ENCODE data around the gene CHID1.

The CHID1 gene

GRCh38 chr11:953512-953911, 42.9 kb upstream of the CHID1 start:
- Histone ChIP-seq H3K9ac (ENCODE audit: low read length) (no peak overlapping the region), H2BK15ac (ENCODE audit: low read depth, poor library complexity, severe bottlenecking) (no peak overlapping the region)

GRCh38 chr11:952406-953385, 42.1 kb upstream of the CHID1 start:
- Histone ChIP-seq H2BK120ac (ENCODE audit: low read depth, low read length) (no peak overlapping the region), H3K79me1 (replicated peaks; ENCODE audit: low read length, poor library complexity, severe bottlenecking) (peaks cover 11% of the 10 kb centered on the region), H3K14ac (ENCODE audit: low read length in 2 of 2) (no peak overlapping the region), H3K4me2 (ENCODE audit: low read length, poor library complexity, severe bottlenecking) (peak overlapping the region; percentile 65), H3K9me3 (ENCODE audit: control insufficient read depth, low read length) (peaks cover 6% of the 10 kb centered on the region), H4K8ac (ENCODE audit: low read length) (no peak overlapping the region), H3K36me3 (ENCODE audit: control insufficient read depth in 1 of 2, insufficient read depth in 2 of 2, low read depth in 1 of 2, low read length in 2 of 2) (peaks cover 12 to 13% of the 10 kb centered on the region in 2 experiments), H3K4ac (ENCODE audit: low read depth in 1 of 2, low read length in 2 of 2) (no peak overlapping the region), H3K4me3 (ENCODE audit: insufficient read depth in 1 of 2, low read depth in 1 of 2, low read length in 2 of 2) (no peak overlapping the region), H2BK5ac (ENCODE audit: low read depth, low read length, poor library complexity, severe bottlenecking) (peak overlapping the region; percentile 60), H3K27ac (ENCODE audit: low read length, poor library complexity, severe bottlenecking) (peak overlapping the region; percentile 97), H2BK15ac (ENCODE audit: low read depth, poor library complexity, severe bottlenecking) (no peak overlapping the region), H3K18ac (ENCODE audit: low read depth in 1 of 2, low read length in 2 of 2) (no peak overlapping the region), H2BK12ac (ENCODE audit: low read length in 2 of 2) (no peak overlapping the region), H2AK5ac (ENCODE audit: low read length, severe bottlenecking) (peak overlapping the region; percentile 14), H3K9ac (ENCODE audit: low read length) (no peak overlapping the region), H3K23ac (ENCODE audit: low read length in 2 of 2) (peak overlapping the region in 1 of 2 experiments; percentile 11), H2AFZ (ENCODE audit: low read depth, low read length) (no peak overlapping the region), H3K4me1 (ENCODE audit: control insufficient read depth, insufficient read depth, low read depth, low read length) (peaks cover 26% of the 10 kb centered on the region), H4K91ac (ENCODE audit: low read length) (no peak overlapping the region), H3K27me3 (ENCODE audit: control insufficient read depth in 1 of 2, insufficient read depth in 1 of 2, low read length in 2 of 2) (no peaks in the 10 kb centered on the region)
- DNase-seq: peak; percentile 52
- whole genome bisulfite sequencing: 80% methylated on average over 18 of the region's 18 CpGs

More at GRCh38 chr11:953512-953911, 42.9 kb upstream of the CHID1 start:
- Histone ChIP-seq H3K18ac (ENCODE audit: low read depth in 1 of 2, low read length in 2 of 2) (no peak overlapping the region), H2AFZ (ENCODE audit: low read depth, low read length) (no peak overlapping the region), H3K4me2 (ENCODE audit: low read length, poor library complexity, severe bottlenecking) (no peak overlapping the region), H3K4me3 (ENCODE audit: insufficient read depth in 1 of 2, low read depth in 1 of 2, low read length in 2 of 2) (no peak overlapping the region), H3K4me1 (ENCODE audit: control insufficient read depth, insufficient read depth, low read depth, low read length) (peaks cover 26% of the 10 kb centered on the region), H3K14ac (ENCODE audit: low read length in 2 of 2) (no peak overlapping the region), H2BK120ac (ENCODE audit: low read depth, low read length) (no peak overlapping the region), H3K79me1 (replicated peaks; ENCODE audit: low read length, poor library complexity, severe bottlenecking) (peaks cover 16% of the 10 kb centered on the region), H2AK5ac (ENCODE audit: low read length, severe bottlenecking) (peak overlapping the region; percentile 15), H3K9me3 (ENCODE audit: control insufficient read depth, low read length) (peaks cover 6% of the 10 kb centered on the region), H3K4ac (ENCODE audit: low read depth in 1 of 2, low read length in 2 of 2) (no peak overlapping the region), H3K23ac (ENCODE audit: low read length in 2 of 2) (no peak overlapping the region), H4K91ac (ENCODE audit: low read length) (no peak overlapping the region), H4K8ac (ENCODE audit: low read length) (no peak overlapping the region), H3K27ac (ENCODE audit: low read length, poor library complexity, severe bottlenecking) (peak overlapping the region; percentile 5), H2BK5ac (ENCODE audit: low read depth, low read length, poor library complexity, severe bottlenecking) (no peak overlapping the region), H3K27me3 (ENCODE audit: control insufficient read depth in 1 of 2, insufficient read depth in 1 of 2, low read length in 2 of 2) (no peaks in the 10 kb centered on the region), H3K36me3 (ENCODE audit: control insufficient read depth in 1 of 2, insufficient read depth in 2 of 2, low read depth in 1 of 2, low read length in 2 of 2) (peaks cover 17% of the 10 kb centered on the region in 2 experiments), H2BK12ac (ENCODE audit: low read length in 2 of 2) (no peak overlapping the region)
- no peak for DNase-seq
- WGBS: 86% methylated on average over 13 of the region's 13 CpGs

- Histone ChIP-seq H3K23ac (ENCODE audit: low read length in 2 of 2) (no peak overlapping the region), H3K4me3 (ENCODE audit: insufficient read depth in 1 of 2, low read depth in 1 of 2, low read length in 2 of 2) (no peak overlapping the region), H2BK15ac (ENCODE audit: low read depth, poor library complexity, severe bottlenecking) (no peak overlapping the region), H2BK120ac (ENCODE audit: low read depth, low read length) (no peak overlapping the region), H2AK5ac (ENCODE audit: low read length, severe bottlenecking) (peak overlapping the region; percentile 93), H3K9ac (ENCODE audit: low read length) (no peak overlapping the region), H2BK5ac (ENCODE audit: low read depth, low read length, poor library complexity, severe bottlenecking) (peak overlapping the region; percentile 15), H3K4me2 (ENCODE audit: low read length, poor library complexity, severe bottlenecking) (no peak overlapping the region), H2BK12ac (ENCODE audit: low read length in 2 of 2) (no peak overlapping the region), H3K14ac (ENCODE audit: low read length in 2 of 2) (no peak overlapping the region), H4K91ac (ENCODE audit: low read length) (no peak overlapping the region), H3K9me3 (ENCODE audit: control insufficient read depth, low read length) (peaks cover 6% of the 10 kb centered on the region), H3K27ac (ENCODE audit: low read length, poor library complexity, severe bottlenecking) (peak overlapping the region; percentile 97), H3K27me3 (ENCODE audit: control insufficient read depth in 1 of 2, insufficient read depth in 1 of 2, low read length in 2 of 2) (no peaks in the 10 kb centered on the region), H4K8ac (ENCODE audit: low read length) (no peak overlapping the region), H3K4ac (ENCODE audit: low read depth in 1 of 2, low read length in 2 of 2) (no peak overlapping the region), H2AFZ (ENCODE audit: low read depth, low read length) (no peak overlapping the region), H3K79me1 (replicated peaks; ENCODE audit: low read length, poor library complexity, severe bottlenecking) (peaks cover 4% of the 10 kb centered on the region), H3K36me3 (ENCODE audit: control insufficient read depth in 1 of 2, insufficient read depth in 2 of 2, low read depth in 1 of 2, low read length in 2 of 2) (peaks cover 4 to 10% of the 10 kb centered on the region in 2 experiments), H3K18ac (ENCODE audit: low read depth in 1 of 2, low read length in 2 of 2) (no peak overlapping the region), H3K4me1 (ENCODE audit: control insufficient read depth, insufficient read depth, low read depth, low read length) (peaks cover 26% of the 10 kb centered on the region)
- WGBS: 93% methylated on average over 9 of the region's 9 CpGs
- DNase-seq: no peak
Observed at GRCh38 chr11:951507-951906, 40.9 kb upstream of the CHID1 start.

GRCh38 chr11:947744-948143, 37.1 kb upstream of the CHID1 start:
- Histone ChIP-seq H2AK5ac (ENCODE audit: low read length, severe bottlenecking) (no peak overlapping the region), H3K9me3 (ENCODE audit: control insufficient read depth, low read length) (peaks cover 6% of the 10 kb centered on the region), H3K4me2 (ENCODE audit: low read length, poor library complexity, severe bottlenecking) (no peak overlapping the region)

More at GRCh38 chr11:947744-948143, 37.1 kb upstream of the CHID1 start:
- Histone ChIP-seq H4K8ac (ENCODE audit: low read length) (no peak overlapping the region), H3K4me1 (ENCODE audit: control insufficient read depth, insufficient read depth, low read depth, low read length) (peaks cover 27% of the 10 kb centered on the region), H3K9ac (ENCODE audit: low read length) (no peak overlapping the region), H3K14ac (ENCODE audit: low read length in 2 of 2) (no peak overlapping the region), H3K27ac (ENCODE audit: low read length, poor library complexity, severe bottlenecking) (no peak overlapping the region), H2BK120ac (ENCODE audit: low read depth, low read length) (no peak overlapping the region), H4K91ac (ENCODE audit: low read length) (no peak overlapping the region), H2BK15ac (ENCODE audit: low read depth, poor library complexity, severe bottlenecking) (no peak overlapping the region), H3K18ac (ENCODE audit: low read depth in 1 of 2, low read length in 2 of 2) (no peak overlapping the region), H2BK12ac (ENCODE audit: low read length in 2 of 2) (no peak overlapping the region), H3K27me3 (ENCODE audit: control insufficient read depth in 1 of 2, insufficient read depth in 1 of 2, low read length in 2 of 2) (no peaks in the 10 kb centered on the region), H3K79me1 (replicated peaks; ENCODE audit: low read length, poor library complexity, severe bottlenecking) (peaks cover 4% of the 10 kb centered on the region), H2BK5ac (ENCODE audit: low read depth, low read length, poor library complexity, severe bottlenecking) (no peak overlapping the region), H2AFZ (ENCODE audit: low read depth, low read length) (no peak overlapping the region), H3K4me3 (ENCODE audit: insufficient read depth in 1 of 2, low read depth in 1 of 2, low read length in 2 of 2) (no peak overlapping the region), H3K23ac (ENCODE audit: low read length in 2 of 2) (no peak overlapping the region), H3K4ac (ENCODE audit: low read depth in 1 of 2, low read length in 2 of 2) (no peak overlapping the region), H3K36me3 (ENCODE audit: control insufficient read depth in 1 of 2, insufficient read depth in 2 of 2, low read depth in 1 of 2, low read length in 2 of 2) (peaks cover 6 to 22% of the 10 kb centered on the region in 2 experiments)
- no peak for DNase-seq
- 97% methylated on average over 2 of the region's 4 CpGs for WGBS

Measured in mesenchymal stem cell (in vitro differentiated cells and primary cell).